Liver (tissue), 9 donors: ENCODE results near the gene IP6K2. TPM values are rescaled to one million over a fixed set of nuclear protein-coding genes. Genes with fewer than 3 reads are reported as not detected.
"Not testable (repeated sequence)": the region's sequence is repeated elsewhere in the genome, so short reads cannot be mapped to it uniquely, and the experiment has no call there.

ENCODE experiments used
- DNase-seq: peaks from one replicate; pipeline ENCODE4 v3.0.0-alpha.2; 2017; ENCODE audit warnings: low spot score
- H3K27ac ChIP-seq, 2 donors: one replicate each; pipeline ENCODE4 v1.7.0; 2013; ENCODE audit warnings: inconsistent platforms in 2 of 2, low read length in 2 of 2, control low read depth in 1 of 2, low read depth in 1 of 2, mild to moderate bottlenecking in 1 of 2
- H3K27me3 ChIP-seq, 4 donors: one replicate each; pipeline versions ENCODE4 v1.6.1 to v1.7.0; 2013; ENCODE audit warnings: low read length in 3 of 4, inconsistent platforms in 1 of 4, mild to moderate bottlenecking in 1 of 4, moderate library complexity in 1 of 4; ENCODE audit not compliant: control insufficient read depth in 4 of 4, insufficient read depth in 4 of 4
- H3K36me3 ChIP-seq, 4 donors: one replicate each; pipeline versions ENCODE4 v1.6.1 to v1.7.0; 2013; ENCODE audit warnings: low read length in 3 of 4, mild to moderate bottlenecking in 3 of 4, low read depth in 1 of 4, moderate library complexity in 1 of 4; ENCODE audit not compliant: control insufficient read depth in 4 of 4, insufficient read depth in 3 of 4
- H3K4me1 ChIP-seq, 4 donors: one replicate each; pipeline versions ENCODE4 v1.6.1 to v1.7.0; 2013; ENCODE audit warnings: low read length in 3 of 4, mild to moderate bottlenecking in 3 of 4, moderate library complexity in 1 of 4; ENCODE audit not compliant: control insufficient read depth in 4 of 4, insufficient read depth in 4 of 4
- H3K4me3 ChIP-seq, 3 donors: one replicate each; pipeline versions ENCODE4 v1.6.1 to v1.7.0; 2013; ENCODE audit warnings: low read length in 3 of 3, control low read depth in 1 of 3, low read depth in 1 of 3, mild to moderate bottlenecking in 1 of 3
- H3K9ac ChIP-seq, 2 donors: one replicate each; pipeline ENCODE4 v1.7.0; 2013; ENCODE audit warnings: low read length in 2 of 2, mild to moderate bottlenecking in 2 of 2, moderate library complexity in 2 of 2, control low read depth in 1 of 2, low read depth in 1 of 2
- H3K9me3 ChIP-seq, 4 donors: one replicate each; pipeline versions ENCODE4 v1.6.1 to v1.7.0; 2013; ENCODE audit warnings: low read length in 3 of 4; ENCODE audit not compliant: control insufficient read depth in 4 of 4
- CTCF ChIP-seq: fragments of 150-350 bp; IDR thresholded peaks from 2 replicates; pipeline ENCODE4 v1.5.1; 2017; ENCODE audit warnings: improper control_type of control experiment, low read depth, low read length; ENCODE audit not compliant: missing input control
- EGR1 ChIP-seq, 2 donors: IDR thresholded peaks; 2 replicates each; pipeline ENCODE4 v1.6.1; 2016 to 2018; ENCODE audit warnings: antibody characterized with exemption in 2 of 2, low read depth in 2 of 2
- FOXA1 ChIP-seq: IDR thresholded peaks from 2 replicates; pipeline ENCODE4 v1.6.1; 2016; ENCODE audit warnings: antibody characterized with exemption
- FOXA2 ChIP-seq: IDR thresholded peaks from 2 replicates; pipeline ENCODE4 v1.6.1; 2016; ENCODE audit warnings: antibody characterized with exemption
- HNF4A ChIP-seq, 2 donors: conservative IDR thresholded peaks; 2 replicates each; pipeline ENCODE4 v1.6.1; 2016; ENCODE audit warnings: antibody characterized with exemption in 2 of 2, mild to moderate bottlenecking in 2 of 2
- HNF4G ChIP-seq: IDR thresholded peaks from 2 replicates; pipeline ENCODE4 v1.6.1; 2016; ENCODE audit warnings: antibody characterized with exemption
- JUND ChIP-seq, 2 donors: IDR thresholded peaks; 2 replicates each; pipeline ENCODE4 v1.6.1; 2016; ENCODE audit warnings: antibody characterized with exemption in 2 of 2
- NR2F2 ChIP-seq: IDR thresholded peaks from 2 replicates; pipeline ENCODE4 v1.6.1; 2016; ENCODE audit warnings: antibody characterized with exemption
- RAD21 ChIP-seq, 2 donors: IDR thresholded peaks; 2 replicates each; pipeline ENCODE4 v1.6.1; 2016; ENCODE audit warnings: antibody characterized with exemption in 2 of 2, mild to moderate bottlenecking in 2 of 2
- RXRA ChIP-seq, 2 donors: IDR thresholded peaks; 2 replicates each; pipeline ENCODE4 v1.6.1; 2017 to 2018; ENCODE audit warnings: antibody characterized with exemption in 2 of 2, mild to moderate bottlenecking in 1 of 2
- TAF1 ChIP-seq: conservative IDR thresholded peaks from 2 replicates; pipeline ENCODE4 v1.6.1; 2016; ENCODE audit warnings: antibody characterized with exemption, mild to moderate bottlenecking
- YY1 ChIP-seq: IDR thresholded peaks from 2 replicates; pipeline ENCODE4 v1.6.1; 2016; ENCODE audit warnings: antibody characterized with exemption, mild to moderate bottlenecking
- WGBS: extraction: QIAGEN DNeasy Blood & Tissue Kit; methylation state at CpG from one replicate; pipeline ENCODE4 v1.1.7; 2013; 5-methylcytosine and 5-hydroxymethylcytosine counted together
- polyA plus RNA-seq, 2 donors: library from polyadenylated mRNA; stranded (reverse) in 1 of 2; unstranded in 1 of 2; fragments of 200-250 nt in 1 of 2; fragments of >200 nt in 1 of 2; fragmentation: Nextera tagmentation in 1 of 2; extraction: Ambion mirVana in 1 of 2; gene quantifications; one replicate each; pipeline versions ENCODE4 v1.2.1 to v1.2.3, GENCODE V29; 2013 to 2015
- total RNA-seq, 2 donors: library from RNA; depleted of rRNA; stranded (reverse); fragments of >200 nt; gene quantifications; one replicate each; pipeline ENCODE4 v1.2.3, GENCODE V29; 2014
- donor health status: healthy.
- donor health status: healthy.
- donor health status: healthy.
- donor health status: healthy.
- donor health status: healthy.

Gene IP6K2
- total and polyA plus RNA-seq, 4 donors = 21.8 to 37.6 (median 24.3) TPM

GRCh38 chr3:48765376-48765775, 48.4 kb upstream of the IP6K2 start:
- Histone ChIP-seq H3K36me3 (peaks cover 5 to 24% (median 14%) of the 10 kb centered on the region in 4 donors), H3K9me3 (no peaks in the 10 kb centered on the region), H3K4me3 (no peak overlapping the region), H3K27me3 (no peaks in the 10 kb centered on the region), H3K27ac (no peak overlapping the region), H3K9ac (no peak overlapping the region), H3K4me1 (no peaks in the 10 kb centered on the region)
- no peak for DNase-seq
- 77% methylated on average over 1 of the region's 1 CpG for WGBS
- TF ChIP-seq RAD21 (IDR thresholded peaks at IDR 0.05) (peak; percentile 75), CTCF (peak; percentile 40), TAF1 (no peak), HNF4G (no peak), EGR1 (IDR thresholded peaks at IDR 0.05; ENCODE audit: low read depth in 2 of 2) (no peak), FOXA2 (no peak), YY1 (no peak), RXRA (IDR thresholded peaks at IDR 0.05) (no peak)

GRCh38 chr3:48762816-48763215, 45.8 kb upstream of the IP6K2 start:
- no peak for TF ChIP-seq JUND (IDR thresholded peaks at IDR 0.05)
- TF ChIP-seq RXRA (IDR thresholded peaks at IDR 0.05) = no peak
- TF ChIP-seq FOXA1 = no peak
- no peak for TF ChIP-seq CTCF
- TF ChIP-seq HNF4A (conservative IDR thresholded peaks at IDR 0.05) = no peak
- no peak for TF ChIP-seq NR2F2
- TF ChIP-seq RAD21 (IDR thresholded peaks at IDR 0.05) = no peak
- Histone ChIP-seq H3K27ac (no peak overlapping the region), H3K4me1 (no peaks in the 10 kb centered on the region), H3K4me3 (no peak overlapping the region), H3K36me3 (peaks cover 5 to 24% (median 10%) of the 10 kb centered on the region in 4 donors), H3K27me3 (no peaks in the 10 kb centered on the region), H3K9me3 (no peaks in the 10 kb centered on the region), H3K9ac (no peak overlapping the region)
- WGBS = 91% methylated on average over 3 of the region's 3 CpGs
- DNase-seq = no peak

- H3K36me3 ChIP-seq = peaks cover 5 to 20% (median 11%) of the 10 kb centered on the region in 4 donors
- DNase-seq = not testable (repeated sequence)
- 97% methylated on average over 5 of the region's 5 CpGs for WGBS
These were observed 43.0 kb upstream of the IP6K2 start for GRCh38 chr3:48759991-48760540.

GRCh38 chr3:48759531-48759930, 42.5 kb upstream of the IP6K2 start:
- not testable (repeated sequence) for H3K4me3 ChIP-seq, H3K27ac ChIP-seq, H3K27me3 ChIP-seq, H3K9me3 ChIP-seq, DNase-seq, H3K9ac ChIP-seq
- H3K4me1 ChIP-seq = peaks cover 3 to 14% (median 11%) of the 10 kb centered on the region in 4 donors
- WGBS = 97% methylated on average over 6 of the region's 6 CpGs
- peaks cover 4 to 17% (median 9%) of the 10 kb centered on the region in 4 donors for H3K36me3 ChIP-seq

More at GRCh38 chr3:48759991-48760540, 43.0 kb upstream of the IP6K2 start:
- H3K4me1 ChIP-seq = peaks cover 3 to 12% (median 10%) of the 10 kb centered on the region in 4 donors
- not testable (repeated sequence) for H3K27ac ChIP-seq, H3K27me3 ChIP-seq, H3K4me3 ChIP-seq, H3K9me3 ChIP-seq, H3K9ac ChIP-seq
